ENCODE data around the gene STYXL1. TPM values are rescaled to one million over a fixed set of nuclear protein-coding genes. Genes with fewer than 3 reads are reported as not detected.
A peak's percentile ranks its signal among the peaks of the same experiment; 100 is the strongest.

Gene STYXL1
- total and polyA plus RNA-seq, 2 experiments from 2014 or later = 42.5 to 54.7 TPM

- H4K20me1 ChIP-seq (ENCODE audit: insufficient read depth) = no peaks in the 10 kb centered on the region
- no peaks in the 10 kb centered on the region for H3K9me3 ChIP-seq (ENCODE audit: low read depth)
- in situ Hi-C loops (cut with MboI) = no loop called here
- WGBS, 2 experiments (ENCODE audit: low coverage in 1 of 2, low lambda C conversion rate in 2 of 2, missing lambda C conversion rate in 2 of 2) = 94 to 97% methylated on average over 24 of the region's 24 CpGs
- H3K27me3 ChIP-seq (replicated peaks; ENCODE audit: insufficient read depth) = no peaks in the 10 kb centered on the region
- H2AFZ ChIP-seq = no peak overlapping the region
- no peaks in the 10 kb centered on the region for H3K9me2 ChIP-seq (ENCODE audit: insufficient read depth)
- no peaks in the 10 kb centered on the region for H3K79me2 ChIP-seq (ENCODE audit: insufficient read depth)
- H3K9ac ChIP-seq = no peak overlapping the region
- TF ChIP-seq EZH2phosphoT487 (IDR thresholded peaks at IDR 0.05; ENCODE audit: insufficient read depth, low read depth) = no peak
- TF ChIP-seq EZH2 (IDR thresholded peaks at IDR 0.05; ENCODE audit: insufficient read depth, poor library complexity, severe bottlenecking) = no peak
- H3K4me3 ChIP-seq = no peak overlapping the region
- peaks cover 4% of the 10 kb centered on the region for H3K4me1 ChIP-seq (ENCODE audit: insufficient read depth)
- no peak overlapping the region for H3K4me2 ChIP-seq (ENCODE audit: unreplicated experiment)
- peaks cover 17% of the 10 kb centered on the region for H3F3A ChIP-seq (ENCODE audit: insufficient read depth)
- peaks cover 27% of the 10 kb centered on the region; the same call in 1 of the 2 replicates for H3K36me3 ChIP-seq (ENCODE audit: low read depth)
- no peak overlapping the region for H3K27ac ChIP-seq
- DNase-seq = no peak
Observed at GRCh38 chr7:76064208-76064970, 16.6 kb upstream of the STYXL1 start.

DNA sequence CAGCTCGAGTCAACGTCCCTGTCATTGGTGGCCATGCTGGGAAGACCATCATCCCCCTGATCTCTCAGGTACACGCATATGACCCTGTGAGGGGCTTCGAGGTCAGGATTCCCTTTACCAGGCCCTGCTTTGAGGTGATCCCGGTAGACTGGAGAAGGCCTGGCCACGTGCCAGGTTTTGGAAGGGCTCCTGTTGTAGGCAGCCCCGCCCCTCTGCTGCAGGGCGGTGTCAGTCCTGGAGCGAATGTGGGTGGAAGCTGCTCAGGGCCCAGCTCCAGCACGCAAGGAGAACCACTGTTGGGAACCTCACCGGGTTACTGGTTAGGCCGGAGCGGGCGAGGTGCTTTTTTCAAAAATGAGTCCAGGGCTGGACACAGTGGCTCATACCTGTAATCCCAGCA lies 15.7 kb upstream of the STYXL1 start:
- peaks cover 35% of the 10 kb centered on the region; the same call in 1 of the 2 replicates for H3K36me3 ChIP-seq (ENCODE audit: low read depth)

DNA sequence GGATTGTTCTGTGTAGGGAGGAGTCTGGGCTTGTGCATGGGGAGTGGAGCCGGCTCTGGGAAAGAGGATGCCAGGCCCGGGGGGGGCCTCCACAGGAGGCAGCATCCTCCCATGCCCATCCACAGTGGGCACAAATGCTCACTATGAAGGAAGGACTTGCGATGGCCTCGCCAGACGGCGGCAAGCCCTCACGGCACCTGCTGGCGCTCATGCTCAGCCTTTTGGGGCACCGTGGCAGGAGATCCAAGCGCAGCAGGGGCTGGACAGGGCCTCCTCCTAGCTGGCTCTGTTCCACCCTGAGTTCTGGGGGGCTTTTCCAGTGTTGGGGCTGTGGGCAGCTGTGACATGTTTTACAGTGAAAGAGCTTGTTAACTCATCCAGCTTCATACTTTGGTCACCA lies 15.3 kb upstream of the STYXL1 start:
- Histone ChIP-seq H3K9me3 (ENCODE audit: low read depth) (no peaks in the 10 kb centered on the region), H2AFZ (no peak overlapping the region), H3K27me3 (replicated peaks; ENCODE audit: insufficient read depth) (no peaks in the 10 kb centered on the region), H3K9me2 (ENCODE audit: insufficient read depth) (no peaks in the 10 kb centered on the region), H3K36me3 (ENCODE audit: low read depth) (peaks cover 40% of the 10 kb centered on the region; the same call in 1 of the 2 replicates), H3F3A (ENCODE audit: insufficient read depth) (peaks cover 10% of the 10 kb centered on the region), H3K4me3 (no peak overlapping the region), H3K4me2 (ENCODE audit: unreplicated experiment) (no peak overlapping the region), H3K79me2 (ENCODE audit: insufficient read depth) (peaks cover 9% of the 10 kb centered on the region), H3K9ac (no peak overlapping the region), H3K4me1 (ENCODE audit: insufficient read depth) (no peaks in the 10 kb centered on the region), H4K20me1 (ENCODE audit: insufficient read depth) (no peaks in the 10 kb centered on the region), H3K27ac (no peak overlapping the region)
- TF ChIP-seq EZH2 (IDR thresholded peaks at IDR 0.05; ENCODE audit: insufficient read depth, poor library complexity, severe bottlenecking) (no peak), EZH2phosphoT487 (IDR thresholded peaks at IDR 0.05; ENCODE audit: insufficient read depth, low read depth) (no peak)
- no peak for DNase-seq
- 93 to 95% methylated on average over 10 of the region's 10 CpGs for WGBS, 2 experiments (ENCODE audit: low coverage in 1 of 2, low lambda C conversion rate in 2 of 2, missing lambda C conversion rate in 2 of 2)
- in situ Hi-C loops (cut with MboI) = no loop called here

More for the DNA sequence above, 15.7 kb upstream of the STYXL1 start:
- H3K4me1 ChIP-seq (ENCODE audit: insufficient read depth) = no peaks in the 10 kb centered on the region
- no peak overlapping the region for H3K4me2 ChIP-seq (ENCODE audit: unreplicated experiment)
- no peaks in the 10 kb centered on the region for H3K27me3 ChIP-seq (replicated peaks; ENCODE audit: insufficient read depth)
- no peak overlapping the region for H3K4me3 ChIP-seq
- no peak overlapping the region for H2AFZ ChIP-seq
- H3K9ac ChIP-seq = no peak overlapping the region
- TF ChIP-seq EZH2phosphoT487 (IDR thresholded peaks at IDR 0.05; ENCODE audit: insufficient read depth, low read depth) = no peak
- TF ChIP-seq EZH2 (IDR thresholded peaks at IDR 0.05; ENCODE audit: insufficient read depth, poor library complexity, severe bottlenecking) = no peak
- no peaks in the 10 kb centered on the region for H3K9me3 ChIP-seq (ENCODE audit: low read depth)
- no peak overlapping the region for H3K27ac ChIP-seq
- 67 to 71% methylated on average over 14 of the region's 14 CpGs for WGBS, 2 experiments (ENCODE audit: low coverage in 1 of 2, low lambda C conversion rate in 2 of 2, missing lambda C conversion rate in 2 of 2)
- peaks cover 11% of the 10 kb centered on the region for H3F3A ChIP-seq (ENCODE audit: insufficient read depth)
- peak; percentile 28 for DNase-seq
- H3K79me2 ChIP-seq (ENCODE audit: insufficient read depth) = peaks cover 5% of the 10 kb centered on the region; the same call in 1 of the 2 replicates
- no peaks in the 10 kb centered on the region for H3K9me2 ChIP-seq (ENCODE audit: insufficient read depth)
- in situ Hi-C loops (cut with MboI) = no loop called here
- no peaks in the 10 kb centered on the region for H4K20me1 ChIP-seq (ENCODE audit: insufficient read depth)

DNA sequence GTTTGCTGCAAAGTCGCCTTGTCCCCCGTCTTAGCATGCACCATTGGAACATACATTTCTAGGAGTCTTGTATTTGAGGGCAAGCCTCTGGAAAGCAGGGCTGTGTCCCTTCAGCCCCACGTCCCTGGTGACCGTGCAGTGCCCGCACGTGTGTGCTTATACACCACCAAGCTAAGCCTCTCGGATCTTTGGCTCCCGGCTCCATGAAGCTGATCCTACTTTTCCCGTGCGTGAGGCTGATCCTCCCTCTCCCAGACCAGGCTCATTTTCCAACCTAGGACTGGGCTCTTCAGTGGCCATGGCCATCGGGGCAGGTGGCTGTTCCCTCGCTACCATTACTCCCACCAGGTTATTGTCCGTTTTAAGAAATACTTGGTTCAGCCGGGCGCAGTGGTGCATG lies 14.5 kb upstream of the STYXL1 start:
- H3K4me2 ChIP-seq (ENCODE audit: unreplicated experiment) = no peak overlapping the region
- no peaks in the 10 kb centered on the region for H3K4me1 ChIP-seq (ENCODE audit: insufficient read depth)
- H3F3A ChIP-seq (ENCODE audit: insufficient read depth) = peaks cover 4% of the 10 kb centered on the region
- no peak overlapping the region for H3K9ac ChIP-seq
- H3K79me2 ChIP-seq (ENCODE audit: insufficient read depth) = peaks cover 18% of the 10 kb centered on the region
- in situ Hi-C loops (cut with MboI) = no loop called here
- H3K36me3 ChIP-seq (ENCODE audit: low read depth) = peaks cover 41% of the 10 kb centered on the region; the same call in 1 of the 2 replicates
- no peak for TF ChIP-seq EZH2phosphoT487 (IDR thresholded peaks at IDR 0.05; ENCODE audit: insufficient read depth, low read depth)
- no peak for TF ChIP-seq EZH2 (IDR thresholded peaks at IDR 0.05; ENCODE audit: insufficient read depth, poor library complexity, severe bottlenecking)
- 92 to 96% methylated on average over 15 of the region's 15 CpGs for WGBS, 2 experiments (ENCODE audit: low coverage in 1 of 2, low lambda C conversion rate in 2 of 2, missing lambda C conversion rate in 2 of 2)
- no peak overlapping the region for H3K27ac ChIP-seq
- no peak overlapping the region for H2AFZ ChIP-seq
- no peaks in the 10 kb centered on the region for H3K9me3 ChIP-seq (ENCODE audit: low read depth)
- no peaks in the 10 kb centered on the region for H3K27me3 ChIP-seq (replicated peaks; ENCODE audit: insufficient read depth)
- H3K4me3 ChIP-seq = no peak overlapping the region
- no peaks in the 10 kb centered on the region; the same call in 1 of the 2 replicates for H4K20me1 ChIP-seq (ENCODE audit: insufficient read depth)
- H3K9me2 ChIP-seq (ENCODE audit: insufficient read depth) = no peaks in the 10 kb centered on the region
- no peak for DNase-seq

All from GM23248 (cell line).